Hepatocyte (in vitro differentiated cells): Measurements from ENCODE around the gene ZNF273. TPM values are rescaled to one million over a fixed set of nuclear protein-coding genes. Genes with fewer than 3 reads are reported as not detected.

Experiments
- DNase-seq: peaks from one replicate; pipeline ENCODE4 v3.0.0-alpha.2; 2016; ENCODE audit warnings: low spot score
- H2AFZ ChIP-seq: fragments of 200-600 bp; sonication (generic); 2 replicates; pipeline ENCODE4 v1.6.0; 2016; ENCODE audit warnings: antibody characterized with exemption, mild to moderate bottlenecking
- H3K27ac ChIP-seq: fragments of 200-600 bp; sonication (generic); 2 replicates; pipeline ENCODE4 v1.5.1; 2016; ENCODE audit warnings: mild to moderate bottlenecking
- H3K27me3 ChIP-seq: fragments of 200-600 bp; sonication (generic); 2 replicates; pipeline ENCODE4 v1.6.1; 2016
- H3K36me3 ChIP-seq: fragments of 200-600 bp; sonication (generic); replicated peaks from 2 replicates; pipeline ENCODE4 v1.5.1; 2016; ENCODE audit warnings: low read depth; ENCODE audit not compliant: insufficient read depth
- H3K4me1 ChIP-seq: fragments of 200-600 bp; sonication (generic); 2 replicates; pipeline ENCODE4 v1.5.1; 2016; ENCODE audit warnings: mild to moderate bottlenecking, moderate library complexity; ENCODE audit not compliant: insufficient read depth
- H3K4me2 ChIP-seq: fragments of 200-600 bp; sonication (generic); 2 replicates; pipeline ENCODE4 v1.6.0; 2016
- H3K4me3 ChIP-seq: fragments of 200-600 bp; sonication (generic); 2 replicates; pipeline ENCODE4 v1.5.1; 2016; ENCODE audit warnings: mild to moderate bottlenecking
- H3K79me2 ChIP-seq: fragments of 200-600 bp; sonication (generic); 2 replicates; pipeline ENCODE4 v1.6.0; 2017; ENCODE audit warnings: mild to moderate bottlenecking
- H3K9me2 ChIP-seq: fragments of 200-600 bp; sonication (generic); replicated peaks from 2 replicates; pipeline ENCODE4 v1.6.0; 2017; ENCODE audit warnings: mild to moderate bottlenecking; ENCODE audit not compliant: insufficient read depth
- H3K9me3 ChIP-seq: fragments of 200-600 bp; sonication (generic); 2 replicates; pipeline ENCODE4 v1.5.1; 2016; ENCODE audit warnings: low read depth, mild to moderate bottlenecking
- H4K20me1 ChIP-seq: fragments of 200-600 bp; sonication (generic); 2 replicates; pipeline ENCODE4 v1.6.0; 2016; ENCODE audit warnings: mild to moderate bottlenecking; ENCODE audit not compliant: insufficient read depth, poor library complexity, severe bottlenecking
- EZH2 ChIP-seq: fragments of 200-600 bp; sonication (generic); IDR thresholded peaks from 2 replicates; pipeline ENCODE4 v1.6.1; 2016; ENCODE audit warnings: antibody characterized with exemption, mild to moderate bottlenecking, borderline replicate concordance
- EZH2phosphoT487 ChIP-seq: fragments of 200-600 bp; sonication (generic); IDR thresholded peaks from one replicate; pipeline ENCODE4 v1.6.1; 2018; ENCODE audit warnings: antibody characterized with exemption, mild to moderate bottlenecking, low read depth, moderate library complexity; ENCODE audit not compliant: unreplicated experiment, severe bottlenecking
- WGBS: methylation state at CpG from one replicate; pipeline ENCODE4 v1.1.6; 2016; ENCODE audit warnings: low lambda C conversion rate; ENCODE audit errors: missing lambda C conversion rate; 5-methylcytosine and 5-hydroxymethylcytosine counted together
- polyA plus RNA-seq: library from polyadenylated mRNA; unstranded; fragments of >200 nt; fragmentation: Nextera tagmentation; extraction: Ambion mirVana; gene quantifications from 2 replicates; pipeline ENCODE4 v1.2.1, GENCODE V29; 2016
- total RNA-seq: library from RNA; depleted of rRNA; stranded (reverse); fragments of >200 nt; gene quantifications from 2 replicates; pipeline ENCODE4 v1.2.3, GENCODE V29; 2014
- TF ChIP-seq, protein P1 (sequence below): fragments of 200-600 bp; sonication (generic); IDR thresholded peaks from 2 replicates; pipeline ENCODE4 v1.5.1; 2016; ENCODE audit warnings: antibody characterized with exemption, mild to moderate bottlenecking; ENCODE audit not compliant: poor library complexity

Gene ZNF273
- total and polyA plus RNA-seq, 2 experiments from 2014 or later = 4.1 to 4.9 TPM

GRCh38 chr7:64884913-64885370, 18.1 kb upstream of the ZNF273 start:
- 83% methylated on average over 19 of the region's 19 CpGs for WGBS

DNA sequence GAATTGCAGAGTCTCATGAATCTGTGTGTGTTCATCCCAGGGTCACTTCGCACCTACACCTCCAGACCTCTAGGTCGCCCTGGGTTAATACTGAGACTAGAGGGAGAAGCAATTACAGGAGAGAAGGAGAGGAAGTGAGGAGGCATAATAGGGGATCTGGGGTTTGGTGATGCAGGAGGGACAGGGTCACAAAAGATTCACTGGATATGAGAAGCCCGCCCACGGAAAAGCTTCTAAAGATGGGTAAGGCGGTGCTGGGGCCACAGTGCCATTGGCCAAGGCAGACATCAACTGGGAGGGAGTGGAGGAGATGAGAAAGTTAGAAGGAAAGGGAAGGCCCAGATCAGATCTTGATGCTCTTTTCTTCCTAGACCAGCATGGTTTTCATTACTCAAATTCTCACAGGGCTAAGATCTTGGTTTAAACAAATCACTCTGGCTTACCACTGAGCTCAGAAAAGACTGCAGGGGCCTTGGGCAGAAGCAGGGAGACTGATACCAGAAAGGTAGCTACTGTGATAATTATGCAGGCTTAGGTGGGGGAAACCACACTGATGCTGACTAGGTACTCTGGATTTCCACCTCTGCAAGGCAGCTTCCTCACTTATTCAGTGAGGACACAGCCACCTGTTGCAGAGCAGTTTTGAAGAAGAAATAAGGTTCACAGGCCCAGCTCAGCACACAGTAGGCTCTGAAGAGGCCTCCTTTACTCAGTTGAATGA, 17.4 kb upstream of the ZNF273 start:
- WGBS = 86% methylated on average over 5 of the region's 5 CpGs
- Histone ChIP-seq H3K27ac (no peak overlapping the region), H3K36me3 (no peaks in the 10 kb centered on the region), H3K4me3 (no peak overlapping the region), H3K79me2 (no peaks in the 10 kb centered on the region), H3K9me3 (no peaks in the 10 kb centered on the region), H3K4me2 (no peak overlapping the region), H4K20me1 (no peaks in the 10 kb centered on the region), H3K9me2 (no peaks in the 10 kb centered on the region), H2AFZ (no peak overlapping the region), H3K27me3 (peaks cover 6% of the 10 kb centered on the region), H3K4me1 (no peaks in the 10 kb centered on the region)
- no peak for DNase-seq
- TF ChIP-seq, protein P1, sequence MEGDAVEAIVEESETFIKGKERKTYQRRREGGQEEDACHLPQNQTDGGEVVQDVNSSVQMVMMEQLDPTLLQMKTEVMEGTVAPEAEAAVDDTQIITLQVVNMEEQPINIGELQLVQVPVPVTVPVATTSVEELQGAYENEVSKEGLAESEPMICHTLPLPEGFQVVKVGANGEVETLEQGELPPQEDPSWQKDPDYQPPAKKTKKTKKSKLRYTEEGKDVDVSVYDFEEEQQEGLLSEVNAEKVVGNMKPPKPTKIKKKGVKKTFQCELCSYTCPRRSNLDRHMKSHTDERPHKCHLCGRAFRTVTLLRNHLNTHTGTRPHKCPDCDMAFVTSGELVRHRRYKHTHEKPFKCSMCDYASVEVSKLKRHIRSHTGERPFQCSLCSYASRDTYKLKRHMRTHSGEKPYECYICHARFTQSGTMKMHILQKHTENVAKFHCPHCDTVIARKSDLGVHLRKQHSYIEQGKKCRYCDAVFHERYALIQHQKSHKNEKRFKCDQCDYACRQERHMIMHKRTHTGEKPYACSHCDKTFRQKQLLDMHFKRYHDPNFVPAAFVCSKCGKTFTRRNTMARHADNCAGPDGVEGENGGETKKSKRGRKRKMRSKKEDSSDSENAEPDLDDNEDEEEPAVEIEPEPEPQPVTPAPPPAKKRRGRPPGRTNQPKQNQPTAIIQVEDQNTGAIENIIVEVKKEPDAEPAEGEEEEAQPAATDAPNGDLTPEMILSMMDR = no peak
- TF ChIP-seq EZH2phosphoT487 = no peak
- no peak for TF ChIP-seq EZH2

More at GRCh38 chr7:64884913-64885370, 18.1 kb upstream of the ZNF273 start:
- Histone ChIP-seq H3K4me1 (no peaks in the 10 kb centered on the region), H3K36me3 (no peaks in the 10 kb centered on the region), H3K27ac (no peak overlapping the region), H3K4me2 (no peak overlapping the region), H3K27me3 (peaks cover 6% of the 10 kb centered on the region), H3K9me2 (no peaks in the 10 kb centered on the region), H3K9me3 (no peaks in the 10 kb centered on the region), H3K4me3 (no peak overlapping the region), H3K79me2 (no peaks in the 10 kb centered on the region), H2AFZ (no peak overlapping the region), H4K20me1 (no peaks in the 10 kb centered on the region)
- no peak for DNase-seq
- TF ChIP-seq EZH2phosphoT487 = no peak
- TF ChIP-seq, protein P1 = no peak
- TF ChIP-seq EZH2 = no peak

GRCh38 chr7:64886956-64887545, 16.0 kb upstream of the ZNF273 start:
- Histone ChIP-seq H3K9me3 (no peaks in the 10 kb centered on the region), H3K27ac (no peak overlapping the region), H3K4me2 (no peak overlapping the region), H3K79me2 (no peaks in the 10 kb centered on the region), H2AFZ (no peak overlapping the region), H3K4me3 (no peak overlapping the region), H4K20me1 (no peaks in the 10 kb centered on the region), H3K36me3 (no peaks in the 10 kb centered on the region), H3K9me2 (no peaks in the 10 kb centered on the region), H3K4me1 (no peaks in the 10 kb centered on the region), H3K27me3 (peaks cover 6% of the 10 kb centered on the region)
- 81% methylated on average over 4 of the region's 4 CpGs for WGBS
- DNase-seq = no peak
- no peak for TF ChIP-seq EZH2phosphoT487

DNA sequence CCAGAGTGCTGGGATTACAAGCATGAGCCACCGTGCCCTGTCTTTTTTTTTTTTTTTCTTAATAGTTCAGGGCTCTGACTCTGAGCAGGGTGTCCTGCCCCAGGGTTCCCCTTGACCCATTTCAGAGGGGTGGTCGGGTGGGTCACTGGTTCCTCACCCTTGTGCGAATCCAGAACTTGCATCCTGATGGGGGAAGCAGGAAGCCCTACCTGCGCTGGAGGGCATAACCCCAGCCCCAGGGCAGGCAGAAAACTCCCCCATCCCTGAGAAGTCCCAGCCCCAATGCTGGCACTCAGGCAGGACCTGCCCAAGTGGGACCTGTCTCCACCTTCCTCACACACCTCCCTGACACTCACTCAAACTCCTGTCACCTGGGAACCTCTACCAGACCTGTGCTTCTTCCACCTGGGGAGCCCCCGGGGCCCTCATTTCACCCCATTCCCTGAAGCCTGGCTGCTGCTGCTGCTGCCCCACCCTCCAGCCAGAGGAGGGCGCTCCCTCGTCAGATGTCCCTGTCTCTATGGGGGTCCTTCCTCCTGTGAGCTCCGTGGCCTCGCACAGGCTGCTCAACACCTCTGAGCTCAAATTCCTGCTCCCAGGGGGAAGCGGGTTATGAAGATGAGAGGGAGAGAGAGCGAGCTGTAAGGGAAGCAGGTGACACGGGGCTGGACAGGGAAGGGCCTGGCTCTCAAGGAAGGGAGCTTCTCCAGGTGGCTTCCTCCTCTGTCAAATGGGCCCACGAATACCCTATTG, 15.1 kb upstream of the ZNF273 start:
- Histone ChIP-seq H3K4me1 (no peaks in the 10 kb centered on the region), H3K9me2 (no peaks in the 10 kb centered on the region), H2AFZ (no peak overlapping the region), H3K27me3 (peaks cover 6% of the 10 kb centered on the region), H4K20me1 (no peaks in the 10 kb centered on the region), H3K36me3 (no peaks in the 10 kb centered on the region), H3K4me3 (no peak overlapping the region), H3K79me2 (no peaks in the 10 kb centered on the region), H3K27ac (no peak overlapping the region), H3K9me3 (no peaks in the 10 kb centered on the region), H3K4me2 (peak overlapping the region; percentile 78)
- DNase-seq = no peak
- 39% methylated on average over 13 of the region's 13 CpGs for WGBS
- no peak for TF ChIP-seq EZH2phosphoT487
- TF ChIP-seq, protein P1 = peak; percentile 31
